Measurements from ENCODE around the gene UCN2. TPM values are rescaled to one million over a fixed set of nuclear protein-coding genes. Genes with fewer than 3 reads are reported as not detected.

UCN2 gene
- total RNA-seq, 4 donors from 2014 or later: 2.6 to 5.3 (median 3.4) TPM

GRCh38 chr3:48514431-48515227 is 49.0 kb downstream of the UCN2 start:
- H3K4me1 ChIP-seq: no peaks in the 10 kb centered on the region
- 81% methylated on average over 7 to 8 of the region's 8 CpGs for WGBS, 2 donors
- H3K4me3 ChIP-seq: no peak overlapping the region

More at GRCh38 chr3:48514431-48515227, 49.0 kb downstream of the UCN2 start:
- no peak overlapping the region for H3K27ac ChIP-seq
- peaks cover 0 to 12% (median 0%) of the 10 kb centered on the region in 3 donors for H3K36me3 ChIP-seq
- TF ChIP-seq, protein P1, sequence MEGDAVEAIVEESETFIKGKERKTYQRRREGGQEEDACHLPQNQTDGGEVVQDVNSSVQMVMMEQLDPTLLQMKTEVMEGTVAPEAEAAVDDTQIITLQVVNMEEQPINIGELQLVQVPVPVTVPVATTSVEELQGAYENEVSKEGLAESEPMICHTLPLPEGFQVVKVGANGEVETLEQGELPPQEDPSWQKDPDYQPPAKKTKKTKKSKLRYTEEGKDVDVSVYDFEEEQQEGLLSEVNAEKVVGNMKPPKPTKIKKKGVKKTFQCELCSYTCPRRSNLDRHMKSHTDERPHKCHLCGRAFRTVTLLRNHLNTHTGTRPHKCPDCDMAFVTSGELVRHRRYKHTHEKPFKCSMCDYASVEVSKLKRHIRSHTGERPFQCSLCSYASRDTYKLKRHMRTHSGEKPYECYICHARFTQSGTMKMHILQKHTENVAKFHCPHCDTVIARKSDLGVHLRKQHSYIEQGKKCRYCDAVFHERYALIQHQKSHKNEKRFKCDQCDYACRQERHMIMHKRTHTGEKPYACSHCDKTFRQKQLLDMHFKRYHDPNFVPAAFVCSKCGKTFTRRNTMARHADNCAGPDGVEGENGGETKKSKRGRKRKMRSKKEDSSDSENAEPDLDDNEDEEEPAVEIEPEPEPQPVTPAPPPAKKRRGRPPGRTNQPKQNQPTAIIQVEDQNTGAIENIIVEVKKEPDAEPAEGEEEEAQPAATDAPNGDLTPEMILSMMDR (IDR thresholded peaks at IDR 0.05): no peak
- no peak for TF ChIP-seq POLR2A (IDR thresholded peaks at IDR 0.05)
- intact Hi-C loops (cut with DNase I): no loop called here
- H3K27me3 ChIP-seq: no peaks in the 10 kb centered on the region
- H3K9me3 ChIP-seq: no peaks in the 10 kb centered on the region
- DNase-seq: no peak

Small RNAs within 50 kb of the gene (small RNA-seq; reads per million reads assigned to genes)
- gene MIR6823: 0 reads per million in 4 donors

Other genes starting within 250 kb of the UCN2 start
- not detected for gene SPINK8, start 230.1 kb downstream of the UCN2 start, total RNA-seq
- gene FBXW12, start 191.6 kb downstream of the UCN2 start, total RNA-seq: not detected
- 100 to 1,000 TPM in 3 of 4 donors, 10 to 100 TPM in 1; 57.7 to 215 (median 128) TPM for gene PLXNB1, start 133.7 kb downstream of the UCN2 start, total RNA-seq
- 10 to 100 TPM; 15.1 to 31.3 (median 18.2) TPM for gene CCDC51, start 123.7 kb downstream of the UCN2 start, total RNA-seq
- gene TMA7, start 123.5 kb downstream of the UCN2 start, total RNA-seq: 100 to 1,000 TPM; 293 to 431 (median 357) TPM
- gene ATRIP, start 117.0 kb downstream of the UCN2 start, total RNA-seq: 1 to 10 TPM; 4.8 to 8.9 (median 7.1) TPM
- gene SHISA5, start 59.6 kb downstream of the UCN2 start, total RNA-seq: 100 to 1,000 TPM in 2 of 4 donors, 10 to 100 TPM in 2; 71.8 to 138 (median 115) TPM
- 10 to 100 TPM in 1 of 4 donors, 1 to 10 TPM in 3; 6.7 to 10.2 (median 8.0) TPM for gene PFKFB4, start 7.0 kb downstream of the UCN2 start, total RNA-seq
- 100 to 1,000 TPM in 1 of 4 donors, 10 to 100 TPM in 3; 52.8 to 125 (median 69.0) TPM for gene COL7A1, start 31.5 kb upstream of the UCN2 start, total RNA-seq
- 100 to 1,000 TPM; 213 to 471 (median 356) TPM for gene UQCRC1, start 45.9 kb upstream of the UCN2 start, total RNA-seq
- not detected for gene TMEM89, start 58.0 kb upstream of the UCN2 start, total RNA-seq
- 1 to 10 TPM; 7.7 to 9.4 (median 9.0) TPM for gene SLC26A6, start 71.7 kb upstream of the UCN2 start, total RNA-seq
- under 1 TPM; 0.31 to 0.76 (median 0.45) TPM for gene CELSR3, start 99.1 kb upstream of the UCN2 start, total RNA-seq
- gene NCKIPSD, start 122.1 kb upstream of the UCN2 start, total RNA-seq: 10 to 100 TPM; 12.4 to 16.8 (median 15.0) TPM
- gene IP6K2, start 153.4 kb upstream of the UCN2 start, total RNA-seq: 10 to 100 TPM; 52.1 to 94.6 (median 67.9) TPM